ENCODE measurements around the gene KIF12. TPM values are rescaled to one million over a fixed set of nuclear protein-coding genes. Genes with fewer than 3 reads are reported as not detected.
A peak's percentile ranks its signal among the peaks of the same experiment; 100 is the strongest.

The KIF12 gene
- total RNA-seq, 1 donor from 2014 or later, result 212 TPM

DNA sequence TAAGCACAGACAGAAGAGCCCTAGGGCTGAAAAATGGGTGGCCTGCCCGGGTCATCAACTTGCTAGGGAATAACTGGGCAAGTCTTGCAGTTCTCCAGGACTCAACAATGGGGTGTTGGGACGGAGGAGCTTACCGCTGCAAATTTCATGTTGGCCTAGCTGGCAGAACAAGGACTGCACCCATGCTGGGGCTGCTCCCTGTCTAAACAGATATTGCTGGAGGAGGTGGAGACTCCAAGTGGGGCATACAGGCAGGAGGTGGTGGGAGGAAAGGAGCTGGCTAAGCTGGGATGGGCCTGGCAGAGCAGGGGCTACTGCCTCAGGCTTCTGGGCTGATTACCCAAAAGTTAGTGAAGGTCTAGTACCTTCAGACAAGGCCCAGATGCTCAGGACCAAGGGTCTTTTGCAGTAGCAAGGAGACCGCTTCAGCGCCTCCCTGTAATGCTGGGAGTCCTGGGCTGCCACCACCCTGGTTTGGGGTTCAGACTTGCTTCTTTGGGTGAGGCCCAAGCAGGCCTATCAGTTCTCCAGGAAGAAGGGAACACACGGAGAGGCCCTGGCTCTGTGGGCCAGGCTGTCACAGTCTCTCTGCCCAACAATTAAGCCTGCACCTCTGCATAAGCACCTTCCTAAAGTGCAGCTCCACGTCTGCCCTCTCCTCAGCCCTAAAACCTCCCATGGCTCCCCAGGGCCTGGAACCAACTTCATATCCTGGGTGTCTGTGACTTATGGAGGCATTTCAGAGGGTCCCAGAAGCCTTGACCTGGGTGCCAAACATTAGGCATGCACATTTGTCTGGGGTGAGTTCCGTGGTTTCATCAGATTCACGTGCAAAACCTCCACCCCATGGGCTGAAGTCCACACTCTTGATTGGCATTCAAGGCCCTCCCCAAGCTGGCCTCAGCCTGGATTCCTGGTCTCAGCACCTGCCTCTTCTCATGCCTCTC lies 24.2 kb upstream of the KIF12 start:
- no peak for DNase-seq (ENCODE audit: low spot score)

DNA sequence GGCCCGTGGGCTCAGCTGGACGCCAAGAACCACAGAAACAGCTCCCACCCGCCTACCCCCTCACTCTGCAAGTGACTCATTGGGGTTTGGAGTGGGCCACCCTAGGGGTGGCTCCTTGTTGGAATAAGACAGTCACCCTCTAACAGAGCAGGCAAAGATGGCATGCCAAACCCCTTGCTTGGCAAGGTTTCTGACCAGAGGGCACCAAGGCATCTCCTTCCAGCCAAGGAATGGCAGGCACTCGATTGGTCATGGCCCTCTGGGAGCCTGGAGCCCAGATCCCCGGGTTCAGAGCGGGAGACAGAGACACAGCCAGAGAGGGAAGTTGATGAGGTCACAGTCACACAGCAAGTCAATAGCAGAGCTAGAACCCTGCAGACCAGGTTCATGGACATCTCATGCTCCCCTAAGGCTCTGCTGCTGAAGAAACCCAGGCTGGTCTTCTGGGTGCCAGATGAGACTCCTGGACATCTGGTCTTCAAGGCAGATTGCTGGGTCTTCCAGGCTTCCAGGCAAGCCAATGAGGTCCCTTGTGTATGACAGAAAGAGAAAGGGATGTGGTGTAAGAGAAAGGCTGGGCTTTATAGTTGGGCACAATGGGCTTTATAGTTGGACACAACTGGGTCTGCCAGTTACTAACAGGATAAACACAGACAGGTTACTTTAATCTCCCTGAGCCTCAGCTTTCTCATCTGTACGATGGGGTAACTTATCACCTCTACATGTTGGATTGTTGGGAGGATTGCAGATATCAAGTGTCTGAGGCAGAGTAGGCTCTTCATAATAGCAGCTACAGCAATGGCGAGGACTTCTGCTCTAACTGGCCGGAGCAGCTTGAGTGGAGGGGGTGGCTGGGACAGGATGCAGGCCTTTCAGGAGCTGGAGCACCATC lies 23.3 kb upstream of the KIF12 start:
- DNase-seq (ENCODE audit: low spot score), result no peak

DNA sequence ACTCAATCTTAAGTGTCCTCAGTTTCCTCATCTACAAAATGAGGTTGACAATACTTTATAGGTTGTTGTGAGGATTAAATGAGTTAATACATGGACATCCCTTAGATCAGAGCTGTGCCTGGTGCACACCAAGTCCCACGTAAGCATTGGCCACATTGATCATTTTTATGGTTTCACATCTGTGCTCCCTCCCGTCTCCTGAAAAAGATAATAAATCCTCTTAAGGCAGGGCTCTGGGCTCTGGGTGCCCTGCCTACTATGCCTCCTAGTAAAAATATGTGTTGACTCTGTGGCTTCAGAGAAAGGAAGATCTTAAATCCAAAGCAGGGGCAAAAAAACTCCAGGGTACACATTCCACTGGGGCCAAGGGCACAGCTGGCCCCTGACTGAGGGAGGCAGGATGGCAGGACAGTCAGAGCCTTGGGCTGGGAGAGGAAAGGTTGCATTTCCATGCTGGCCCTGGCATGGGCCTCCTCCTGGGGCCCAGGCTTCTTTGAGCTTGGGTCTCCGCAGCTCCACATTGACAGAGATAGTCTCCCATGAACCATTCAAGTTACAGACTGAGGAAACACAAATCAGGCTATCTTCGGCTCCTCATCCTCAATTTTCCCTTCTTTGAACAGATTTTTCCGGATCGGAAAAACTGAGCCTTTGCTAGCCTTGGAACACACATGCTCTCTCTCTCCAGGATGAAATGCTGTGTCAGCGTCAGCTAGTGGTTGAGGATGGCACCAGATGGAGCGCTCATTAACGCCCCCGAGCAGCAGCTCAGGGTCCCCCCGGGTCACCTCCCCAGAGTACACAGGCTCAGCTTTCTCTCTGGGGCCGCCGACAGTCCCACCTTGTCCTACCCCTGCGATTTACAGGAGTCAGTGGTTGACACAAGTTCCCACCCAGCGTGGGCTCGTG lies 22.4 kb upstream of the KIF12 start:
- DNase-seq (ENCODE audit: low spot score), result no peak

DNA sequence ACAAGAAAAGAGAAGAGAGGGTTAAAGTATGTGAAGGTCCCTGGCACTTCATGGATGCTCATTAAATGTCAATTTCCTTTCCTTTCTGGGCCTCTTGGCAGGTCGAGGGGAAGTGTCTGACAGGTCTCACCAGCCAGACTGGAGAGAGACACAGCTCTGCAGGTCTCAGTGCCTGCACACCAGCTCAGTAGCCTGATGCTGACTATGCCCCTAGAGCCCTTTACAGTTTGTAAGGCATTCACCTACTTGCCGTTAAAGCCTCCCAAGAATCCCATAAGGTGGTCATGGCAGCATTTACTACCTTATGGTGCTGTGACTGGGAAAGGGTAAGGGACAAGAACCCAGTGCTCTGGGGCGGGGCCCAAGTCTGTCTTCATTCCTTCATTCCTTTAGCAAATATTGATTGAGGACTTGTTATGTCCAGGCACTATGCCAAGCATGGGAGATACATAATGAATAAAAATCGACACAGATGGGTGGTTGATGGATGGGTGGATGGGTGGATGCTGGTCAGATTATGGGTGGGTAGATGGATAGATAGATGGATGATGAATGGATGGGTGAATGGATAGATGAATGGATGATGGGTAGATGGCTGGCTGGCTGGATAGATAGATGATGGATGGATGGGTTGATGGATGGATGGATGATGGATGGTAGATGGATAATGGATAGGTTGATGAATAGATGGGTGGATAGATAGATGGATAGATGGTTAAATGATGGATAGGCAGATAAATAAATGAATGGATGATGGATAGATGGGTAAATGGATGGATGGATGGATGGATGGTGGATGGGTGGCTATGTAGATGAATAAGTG lies 21.3 kb upstream of the KIF12 start:
- peak; percentile 66 for DNase-seq (ENCODE audit: low spot score)

DNA sequence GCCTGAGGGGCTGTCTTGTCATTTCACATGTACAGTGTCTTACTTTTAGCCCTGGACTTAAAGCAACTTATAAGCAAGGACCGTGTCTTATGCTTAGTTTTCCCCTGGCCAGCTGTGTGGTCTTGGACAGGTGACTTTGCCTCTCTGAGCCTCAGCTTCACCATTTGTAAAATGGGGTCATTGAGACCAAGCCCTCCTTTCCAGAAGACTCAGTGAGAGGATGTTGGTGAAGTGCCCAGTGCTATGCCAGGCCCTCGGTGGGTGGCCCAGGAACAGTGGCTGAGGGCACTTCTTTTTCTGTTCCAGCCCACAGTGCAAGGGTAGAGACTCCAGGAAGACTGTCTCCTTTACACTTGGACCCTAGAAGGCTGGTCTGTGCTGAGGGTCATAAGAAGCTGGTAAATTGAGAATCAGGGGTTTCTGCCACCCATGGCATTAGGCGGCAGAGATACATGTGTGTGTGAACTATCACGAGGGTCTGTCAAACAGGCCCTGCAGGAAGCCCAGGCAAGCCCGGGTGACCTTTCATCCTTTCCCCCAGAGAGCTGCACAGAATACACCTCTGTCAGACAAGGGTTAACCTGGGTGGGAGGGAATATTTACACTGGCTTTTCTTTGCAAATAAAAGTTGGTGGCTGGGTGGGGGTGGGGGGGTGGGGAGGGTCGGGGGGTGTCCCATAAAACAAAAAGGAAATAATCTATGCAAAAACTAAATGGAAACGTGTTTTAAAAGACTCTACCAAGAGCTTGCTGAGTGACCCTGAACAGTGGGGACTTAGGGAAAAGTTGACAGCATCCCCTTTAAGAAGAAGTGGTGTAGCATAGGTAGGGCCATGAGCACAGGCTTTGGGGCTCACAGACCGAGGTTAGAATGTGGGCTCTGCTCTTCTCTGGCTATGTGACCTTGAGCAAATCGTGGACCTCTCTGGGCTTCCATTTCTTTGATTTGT lies 20.4 kb upstream of the KIF12 start:
- DNase-seq (ENCODE audit: low spot score), result no peak

DNA sequence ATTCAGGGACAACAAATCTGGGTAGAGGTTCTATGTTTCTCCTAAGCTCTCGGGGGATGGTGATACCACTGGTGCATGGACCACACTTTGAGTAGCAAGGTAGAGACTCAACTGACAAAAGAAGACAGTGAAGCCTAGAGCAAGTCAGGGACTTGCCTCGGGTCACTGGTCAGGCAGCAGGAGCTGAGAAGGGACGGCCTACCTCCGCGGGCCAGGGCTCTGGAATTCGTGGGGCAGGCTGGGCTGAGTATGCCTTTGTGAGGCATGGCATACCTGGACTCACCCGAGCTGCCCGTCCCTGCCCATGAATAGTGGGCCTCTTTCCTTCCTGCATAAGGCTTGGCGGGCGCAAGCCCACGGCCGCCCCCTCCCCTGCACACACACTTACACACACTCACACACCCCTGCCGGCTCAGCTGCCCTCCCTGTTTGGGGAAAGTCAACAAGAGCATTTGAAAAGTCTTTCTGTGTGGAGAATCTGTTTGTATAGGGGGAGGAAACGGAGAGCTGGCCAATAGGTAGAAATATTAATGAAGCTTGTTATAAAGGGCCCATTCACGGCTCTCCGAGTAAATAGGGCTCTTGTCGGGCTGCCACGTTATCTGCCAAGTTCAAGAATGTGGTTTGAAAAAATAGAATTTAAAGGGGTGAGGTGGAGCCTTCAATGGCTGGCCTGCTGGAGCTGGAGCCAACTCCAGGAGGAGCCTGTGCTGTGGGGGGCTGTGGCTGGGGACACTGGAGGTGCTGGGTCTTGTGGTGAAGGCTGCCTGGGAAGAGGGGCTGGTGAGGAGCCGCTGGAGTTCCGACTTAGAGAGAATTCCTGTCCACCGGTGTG lies 19.1 kb upstream of the KIF12 start:
- peak; percentile 58 for DNase-seq (ENCODE audit: low spot score)

DNA sequence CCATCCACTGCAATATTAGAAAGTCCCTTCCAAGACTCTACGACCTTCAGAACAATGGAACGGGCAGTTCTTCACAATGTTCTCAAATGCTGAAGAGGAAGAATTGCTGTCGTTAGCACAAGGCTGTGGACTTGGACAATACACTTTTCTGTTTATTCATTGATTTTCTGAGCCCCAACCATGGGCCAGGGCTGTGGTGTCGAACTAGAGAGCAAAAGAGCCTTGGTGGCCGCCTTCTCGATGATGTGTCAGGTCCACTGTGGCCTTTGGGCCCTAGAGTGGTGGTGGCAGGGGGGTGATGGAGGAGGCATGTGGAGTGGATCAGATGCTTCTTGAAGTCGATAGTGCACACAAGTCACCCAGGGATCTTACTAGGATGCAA lies 18.5 kb upstream of the KIF12 start:
- peak; percentile 38 for DNase-seq (ENCODE audit: low spot score)

DNA sequence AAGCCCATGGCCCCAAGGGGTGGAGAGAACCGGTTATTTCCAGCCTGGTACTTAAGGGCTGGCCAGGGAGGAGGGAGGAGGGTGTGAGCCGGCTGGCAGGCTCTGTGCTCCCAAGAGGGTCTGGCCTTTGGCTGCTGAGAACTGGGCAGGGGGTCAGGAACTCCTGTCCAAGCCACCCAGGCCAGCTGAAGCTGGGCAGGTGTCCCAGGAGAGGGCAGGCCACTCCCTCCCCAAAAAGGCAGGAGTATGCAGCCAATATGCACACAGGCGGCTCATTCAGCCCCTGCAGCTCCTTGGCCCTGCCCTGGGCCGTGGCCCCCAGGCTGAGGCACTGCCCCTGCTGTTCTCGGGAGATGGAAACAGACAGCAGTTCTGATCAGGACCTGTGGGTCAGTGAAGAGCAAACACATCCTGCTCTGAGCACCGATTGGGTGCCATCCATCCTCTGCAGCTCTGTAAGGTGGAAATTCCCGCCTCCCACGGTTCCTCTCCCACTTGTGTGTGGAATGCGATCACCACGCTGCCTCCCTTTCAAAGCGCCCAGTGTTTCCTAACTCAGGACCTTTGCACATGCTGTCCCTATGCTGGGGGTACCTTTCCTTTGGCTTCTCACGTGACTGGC lies 17.1 kb upstream of the KIF12 start:
- DNase-seq (ENCODE audit: low spot score), result no peak

DNA sequence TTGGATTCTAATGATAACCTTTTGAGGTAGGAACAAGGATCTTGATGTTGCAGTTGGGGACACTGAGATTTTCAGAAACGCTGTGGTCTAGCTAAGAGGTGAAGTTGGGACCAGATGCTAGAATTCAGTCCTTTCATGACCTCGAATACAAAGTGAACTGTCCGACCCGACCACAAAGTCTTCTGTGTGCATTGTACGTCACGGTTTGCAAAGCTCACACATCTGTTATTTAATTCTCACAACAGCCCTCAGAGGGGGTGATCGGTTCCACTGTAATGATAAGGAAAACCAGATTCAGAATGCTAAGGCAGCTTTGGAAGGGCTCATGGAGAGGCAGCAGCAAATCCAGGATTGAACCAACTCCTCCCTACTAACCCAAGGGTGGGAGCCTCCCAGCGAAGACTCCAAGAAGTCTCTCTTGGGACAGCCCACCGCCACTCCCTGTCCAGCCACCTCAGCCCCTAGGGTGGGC lies 16.6 kb upstream of the KIF12 start:
- no peak for DNase-seq (ENCODE audit: low spot score)

DNA sequence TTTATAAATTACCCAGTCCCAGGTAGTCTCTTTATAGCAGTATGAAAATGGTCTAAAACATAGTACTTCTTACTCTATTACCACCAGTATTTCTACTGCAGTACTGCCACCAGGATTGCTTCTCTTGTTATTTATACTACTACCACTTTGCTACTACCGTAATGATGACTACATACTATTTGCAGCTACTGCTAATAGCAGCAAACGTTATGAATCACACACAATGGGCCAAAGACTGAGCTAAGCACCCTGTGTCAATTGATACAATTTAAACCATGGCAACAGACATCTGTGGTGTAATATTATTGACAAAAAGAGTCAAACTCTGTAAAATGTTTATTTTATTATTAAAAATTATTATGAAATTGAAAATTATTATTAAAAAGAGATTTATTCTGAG lies 15.3 kb upstream of the KIF12 start:
- DNase-seq (ENCODE audit: low spot score), result no peak

DNA sequence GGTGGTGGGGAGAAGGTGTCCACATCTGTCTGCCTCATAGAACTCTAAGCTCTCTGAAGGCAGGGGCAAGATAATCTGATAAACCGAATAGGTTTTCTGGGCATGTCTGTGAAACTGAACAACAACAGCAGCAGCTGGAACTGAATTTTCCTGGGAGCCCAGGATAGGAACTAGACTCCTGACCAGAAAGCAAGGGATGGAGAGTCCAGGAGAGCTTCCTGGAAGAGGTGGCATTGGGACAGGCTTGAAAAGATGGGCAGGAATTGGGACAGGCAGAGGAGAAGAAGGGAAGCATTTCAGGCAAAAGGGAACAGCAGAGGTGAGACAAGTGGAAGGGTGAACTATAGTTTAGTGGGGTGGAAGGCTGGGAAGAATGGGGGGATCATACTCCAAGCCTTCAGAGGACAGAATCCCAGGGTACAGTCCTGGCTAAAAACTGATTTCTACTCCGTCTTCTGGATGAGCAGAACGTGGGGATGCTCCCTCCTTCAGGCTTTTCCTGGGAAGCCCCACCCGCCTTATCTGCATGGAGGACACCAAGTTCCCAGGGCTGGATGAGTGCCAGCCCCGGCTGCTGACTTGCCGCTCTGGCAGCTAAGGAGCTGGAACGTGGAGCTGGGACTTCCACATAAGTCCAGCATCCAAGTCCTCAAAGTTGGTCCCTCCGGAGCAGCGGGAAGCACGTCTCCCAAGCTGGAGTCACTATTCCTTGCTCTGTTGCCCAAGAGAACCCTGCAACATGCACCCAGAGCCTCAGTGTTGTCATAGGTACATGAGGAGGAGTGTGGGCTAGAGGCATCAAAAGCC lies 13.9 kb upstream of the KIF12 start:
- peak; percentile 73 for DNase-seq (ENCODE audit: low spot score)

DNA sequence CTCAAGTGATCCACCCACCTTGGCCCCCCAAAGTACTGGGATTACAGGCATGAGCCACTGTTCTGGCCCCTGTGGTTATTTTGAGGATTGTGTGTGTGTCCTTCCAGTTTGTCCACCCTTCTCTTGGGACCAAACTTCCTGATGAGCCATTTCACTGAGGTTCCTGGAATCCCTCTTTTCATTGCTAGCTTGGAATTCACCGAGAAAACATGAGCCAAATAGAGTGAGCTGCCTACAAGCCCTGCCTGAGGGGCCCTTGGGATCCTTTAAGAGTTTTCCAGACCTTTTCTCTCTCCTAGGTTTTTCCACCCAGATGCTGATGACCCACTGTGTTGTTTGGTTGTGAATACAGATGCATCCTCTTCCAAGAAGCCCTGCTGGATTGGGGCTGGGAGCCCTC lies 13.2 kb upstream of the KIF12 start:
- DNase-seq (ENCODE audit: low spot score), result no peak

DNA sequence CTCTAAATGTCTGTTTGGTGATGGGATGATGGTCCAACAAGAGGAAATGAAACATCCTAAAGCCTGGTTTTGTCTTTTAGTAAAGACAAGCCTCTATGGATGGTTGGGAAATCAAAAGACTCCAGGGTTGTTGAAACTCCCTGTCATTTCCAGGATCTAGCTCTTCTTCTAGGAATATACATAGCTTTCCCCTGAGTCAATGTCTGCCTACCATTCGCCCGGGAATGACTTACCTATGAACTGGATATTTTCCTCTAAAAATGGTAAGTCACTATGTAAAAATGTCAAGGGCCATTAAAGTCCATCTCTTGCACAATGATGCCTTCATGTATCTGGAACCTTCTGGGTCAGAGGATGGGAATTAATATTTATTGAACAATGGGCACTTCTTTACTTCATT lies 11.1 kb upstream of the KIF12 start:
- no peak for DNase-seq (ENCODE audit: low spot score)

DNA sequence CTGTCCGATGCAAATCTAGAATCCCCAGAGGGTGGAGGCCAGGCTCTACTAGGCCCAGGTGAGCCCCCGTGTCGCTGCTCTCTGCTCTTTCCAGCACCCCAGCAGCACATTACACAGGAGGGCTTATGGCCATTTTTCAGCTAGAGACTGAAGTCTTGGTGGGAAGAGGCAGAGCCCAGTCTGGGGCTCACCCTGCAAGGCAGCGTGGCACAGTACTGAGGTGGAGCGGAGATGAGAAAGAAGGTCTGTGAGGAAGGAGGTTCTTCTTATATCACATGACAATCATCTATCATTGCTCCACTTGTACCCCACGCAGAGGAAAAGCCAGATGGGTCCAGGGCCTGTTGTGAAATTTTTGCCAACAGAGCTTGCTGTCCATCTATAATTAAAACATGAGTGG lies 10.0 kb upstream of the KIF12 start:
- DNase-seq (ENCODE audit: low spot score), result no peak

DNA sequence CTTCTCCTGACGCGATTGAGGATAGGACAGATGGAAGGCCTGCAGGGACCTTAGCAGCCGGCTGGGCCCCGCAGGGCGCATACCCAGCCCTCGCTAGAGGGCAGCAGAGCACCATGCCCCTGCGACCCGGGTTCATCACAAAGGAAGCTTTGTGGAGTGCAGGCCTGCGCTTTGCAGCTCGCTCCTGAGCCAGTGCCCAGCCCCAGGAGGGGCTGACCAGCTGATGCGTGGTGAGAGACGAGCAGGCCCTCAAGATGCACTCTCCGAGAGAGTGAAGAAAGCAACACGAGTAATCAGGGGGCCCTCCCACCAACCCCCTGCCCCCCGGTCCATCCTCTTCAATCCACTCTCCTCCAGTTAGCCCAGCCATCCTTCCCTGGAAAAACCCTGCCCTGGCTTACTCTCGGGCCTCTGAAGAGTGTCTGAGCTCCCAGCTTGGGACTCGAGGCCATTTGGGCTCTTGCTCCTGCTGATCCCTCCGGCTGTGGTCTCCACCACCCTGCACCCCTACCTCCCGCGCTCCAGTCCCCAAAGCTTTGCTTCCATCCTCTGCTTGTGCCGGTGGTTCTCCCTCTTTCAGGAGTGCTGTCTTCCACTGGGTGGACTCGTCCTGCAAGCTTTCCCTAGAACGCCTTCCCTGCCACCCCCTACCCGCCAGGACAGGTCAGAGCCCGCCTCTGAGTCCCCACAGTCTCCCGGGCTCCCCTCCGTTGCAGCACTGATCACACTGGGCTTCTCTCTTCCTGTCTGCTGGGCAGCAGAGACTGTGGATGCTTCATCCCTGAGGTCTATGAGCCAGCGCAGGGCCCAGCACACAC lies 9.1 kb upstream of the KIF12 start:
- DNase-seq (ENCODE audit: low spot score), result peak; percentile 82

DNA sequence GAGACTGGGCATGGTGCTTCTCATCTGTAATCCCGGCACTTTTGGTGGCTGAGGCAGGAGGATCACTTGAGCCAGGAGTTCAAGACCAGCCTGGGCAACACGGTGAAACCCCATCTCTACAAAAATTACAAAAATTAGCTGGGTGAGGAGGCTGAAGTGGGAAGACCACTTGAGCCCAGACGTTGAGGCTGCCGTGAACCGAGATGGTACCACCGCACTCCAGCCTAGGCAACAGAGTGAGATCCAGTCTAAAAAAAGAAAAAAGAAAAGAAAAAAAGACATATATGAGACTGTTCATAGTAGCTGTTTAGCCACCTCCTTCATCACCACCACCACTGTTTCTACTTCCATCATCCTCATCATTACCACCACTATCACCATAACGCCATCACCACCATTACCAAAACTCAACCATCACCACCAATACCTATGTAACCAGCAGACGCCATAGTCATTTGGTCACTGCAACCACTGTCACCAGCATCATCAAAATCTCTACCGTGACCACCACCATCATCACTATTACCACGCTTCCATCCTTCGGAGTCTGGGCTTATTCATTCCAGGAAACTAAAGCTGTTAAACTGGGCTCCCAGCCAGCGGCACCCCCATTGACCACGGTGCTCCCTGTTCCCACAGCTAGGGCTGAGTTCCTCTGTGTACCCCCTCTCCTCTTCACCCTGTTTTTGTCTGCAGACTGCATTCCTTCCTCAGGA lies 8.4 kb upstream of the KIF12 start:
- no peak for DNase-seq (ENCODE audit: low spot score)

Data from mucosa of gallbladder (tissue), 1 donor.